IMR-90 (cell line): Measurements from ENCODE around the gene BPIFB2.

Source experiments
- BHLHE40 ChIP-seq: fragments of 150-350 bp; IDR thresholded peaks from 2 replicates; pipeline ENCODE4 v1.6.1; 2016; ENCODE audit warnings: mild to moderate bottlenecking, low read depth, low read length
- CEBPB ChIP-seq: IDR thresholded peaks from 2 replicates; pipeline ENCODE4 v1.6.1; 2012; ENCODE audit warnings: low read depth, low read length, improper control_type of control experiment
- CHD1 ChIP-seq: IDR thresholded peaks from 2 replicates; pipeline ENCODE4 v1.6.1; 2012; ENCODE audit warnings: low read depth, low read length, improper control_type of control experiment
- MAZ ChIP-seq: IDR thresholded peaks from 2 replicates; pipeline ENCODE4 v1.6.1; 2012; ENCODE audit warnings: low read depth, mild to moderate bottlenecking, low read length, improper control_type of control experiment, moderate library complexity, borderline replicate concordance
- MXI1 ChIP-seq: IDR thresholded peaks from 2 replicates; pipeline ENCODE4 v1.6.1; 2012; ENCODE audit warnings: low read depth, mild to moderate bottlenecking, low read length, moderate library complexity, borderline replicate concordance
- POLR2A ChIP-seq: IDR thresholded peaks from 2 replicates; pipeline ENCODE4 v1.6.1; 2012; ENCODE audit warnings: mild to moderate bottlenecking, low read depth, low read length
- RAD21 ChIP-seq: IDR thresholded peaks from 2 replicates; pipeline ENCODE4 v1.6.1; 2012; ENCODE audit warnings: low read length, improper control_type of control experiment
- RCOR1 ChIP-seq: IDR thresholded peaks from 2 replicates; pipeline ENCODE4 v1.6.1; 2012; ENCODE audit warnings: mild to moderate bottlenecking, low read length, improper control_type of control experiment; ENCODE audit not compliant: insufficient replicate concordance
- RFX5 ChIP-seq: IDR thresholded peaks from 2 replicates; pipeline ENCODE4 v1.8.0; 2012; ENCODE audit warnings: low read depth, mild to moderate bottlenecking, low read length, moderate library complexity
- SMC3 ChIP-seq: fragments of 150-350 bp; IDR thresholded peaks from 2 replicates; pipeline ENCODE4 v1.6.1; 2016; ENCODE audit warnings: low read depth, mild to moderate bottlenecking, antibody characterized with exemption, low read length, moderate library complexity
- TF ChIP-seq, protein P1 (sequence below): conservative IDR thresholded peaks from 2 replicates; pipeline ENCODE4 v1.5.1; 2012; ENCODE audit warnings: mild to moderate bottlenecking, low read depth, low read length, improper control_type of control experiment
- TF ChIP-seq, protein P2 (sequence below): fragments of 150-350 bp; IDR thresholded peaks from 2 replicates; pipeline ENCODE4 v1.6.1; 2017; ENCODE audit warnings: mild to moderate bottlenecking, antibody characterized with exemption, low read length, low read depth
- TF ChIP-seq, protein P3 (sequence below): fragments of 150-350 bp; IDR thresholded peaks from 2 replicates; pipeline ENCODE4 v1.6.1; 2016; ENCODE audit warnings: low read depth, mild to moderate bottlenecking, low read length, moderate library complexity, borderline replicate concordance

DNA sequence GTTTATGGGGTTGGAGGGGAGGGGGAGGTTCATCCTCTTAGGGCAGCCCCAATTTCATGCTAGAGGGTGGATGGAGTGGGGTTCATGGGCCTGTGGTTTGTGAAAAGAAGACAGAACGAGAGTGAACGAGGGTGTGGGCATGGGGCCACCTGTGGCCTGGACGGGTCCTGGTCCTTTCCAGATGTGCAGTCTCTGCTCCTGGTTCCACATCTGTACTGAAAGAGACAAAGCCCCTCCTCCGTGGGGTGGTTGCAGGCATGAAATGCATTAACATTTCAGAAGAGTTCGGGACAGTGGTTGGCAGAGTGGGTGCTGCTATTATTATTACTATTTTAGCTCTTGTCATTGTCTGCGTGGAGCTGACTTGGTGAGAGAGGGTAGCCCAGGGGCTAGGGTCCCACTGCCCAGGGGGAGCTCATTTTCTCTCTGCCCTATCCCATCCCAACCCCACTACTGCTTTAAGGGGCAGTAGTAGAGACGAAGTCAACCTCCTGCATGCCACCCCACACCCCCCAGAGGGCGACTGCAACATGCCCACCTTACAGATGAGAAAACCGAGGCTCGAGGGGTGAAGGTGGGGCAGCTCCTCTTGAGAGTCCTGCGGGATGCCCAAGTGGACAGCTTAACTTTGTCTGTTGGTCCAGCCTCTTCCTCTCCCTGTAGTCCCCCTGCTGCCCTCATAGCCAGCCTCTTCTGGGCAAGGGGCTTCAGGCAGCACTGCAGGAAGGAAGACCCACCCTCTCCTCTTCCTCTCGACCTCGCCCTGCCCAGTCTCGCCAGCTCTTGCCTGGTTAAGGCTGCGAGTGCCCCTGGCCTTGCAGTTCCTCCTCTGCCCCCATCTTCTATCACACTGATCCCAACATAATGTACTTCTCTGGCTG is 8.4 kb downstream of the BPIFB2 start:
- TF ChIP-seq POLR2A = no peak
- TF ChIP-seq SMC3 = no peak
- TF ChIP-seq, protein P1, sequence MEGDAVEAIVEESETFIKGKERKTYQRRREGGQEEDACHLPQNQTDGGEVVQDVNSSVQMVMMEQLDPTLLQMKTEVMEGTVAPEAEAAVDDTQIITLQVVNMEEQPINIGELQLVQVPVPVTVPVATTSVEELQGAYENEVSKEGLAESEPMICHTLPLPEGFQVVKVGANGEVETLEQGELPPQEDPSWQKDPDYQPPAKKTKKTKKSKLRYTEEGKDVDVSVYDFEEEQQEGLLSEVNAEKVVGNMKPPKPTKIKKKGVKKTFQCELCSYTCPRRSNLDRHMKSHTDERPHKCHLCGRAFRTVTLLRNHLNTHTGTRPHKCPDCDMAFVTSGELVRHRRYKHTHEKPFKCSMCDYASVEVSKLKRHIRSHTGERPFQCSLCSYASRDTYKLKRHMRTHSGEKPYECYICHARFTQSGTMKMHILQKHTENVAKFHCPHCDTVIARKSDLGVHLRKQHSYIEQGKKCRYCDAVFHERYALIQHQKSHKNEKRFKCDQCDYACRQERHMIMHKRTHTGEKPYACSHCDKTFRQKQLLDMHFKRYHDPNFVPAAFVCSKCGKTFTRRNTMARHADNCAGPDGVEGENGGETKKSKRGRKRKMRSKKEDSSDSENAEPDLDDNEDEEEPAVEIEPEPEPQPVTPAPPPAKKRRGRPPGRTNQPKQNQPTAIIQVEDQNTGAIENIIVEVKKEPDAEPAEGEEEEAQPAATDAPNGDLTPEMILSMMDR = no peak
- no peak for TF ChIP-seq CEBPB
- TF ChIP-seq RAD21 = no peak
- TF ChIP-seq CHD1 = no peak
- no peak for TF ChIP-seq MAZ
- TF ChIP-seq, protein P2, sequence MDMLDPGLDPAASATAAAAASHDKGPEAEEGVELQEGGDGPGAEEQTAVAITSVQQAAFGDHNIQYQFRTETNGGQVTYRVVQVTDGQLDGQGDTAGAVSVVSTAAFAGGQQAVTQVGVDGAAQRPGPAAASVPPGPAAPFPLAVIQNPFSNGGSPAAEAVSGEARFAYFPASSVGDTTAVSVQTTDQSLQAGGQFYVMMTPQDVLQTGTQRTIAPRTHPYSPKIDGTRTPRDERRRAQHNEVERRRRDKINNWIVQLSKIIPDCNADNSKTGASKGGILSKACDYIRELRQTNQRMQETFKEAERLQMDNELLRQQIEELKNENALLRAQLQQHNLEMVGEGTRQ = no peak
- TF ChIP-seq BHLHE40 = no peak
- no peak for TF ChIP-seq RFX5
- TF ChIP-seq, protein P3, sequence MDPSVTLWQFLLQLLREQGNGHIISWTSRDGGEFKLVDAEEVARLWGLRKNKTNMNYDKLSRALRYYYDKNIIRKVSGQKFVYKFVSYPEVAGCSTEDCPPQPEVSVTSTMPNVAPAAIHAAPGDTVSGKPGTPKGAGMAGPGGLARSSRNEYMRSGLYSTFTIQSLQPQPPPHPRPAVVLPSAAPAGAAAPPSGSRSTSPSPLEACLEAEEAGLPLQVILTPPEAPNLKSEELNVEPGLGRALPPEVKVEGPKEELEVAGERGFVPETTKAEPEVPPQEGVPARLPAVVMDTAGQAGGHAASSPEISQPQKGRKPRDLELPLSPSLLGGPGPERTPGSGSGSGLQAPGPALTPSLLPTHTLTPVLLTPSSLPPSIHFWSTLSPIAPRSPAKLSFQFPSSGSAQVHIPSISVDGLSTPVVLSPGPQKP = no peak
- no peak for TF ChIP-seq RCOR1
- no peak for TF ChIP-seq MXI1
